ENCODE results near the gene LY86.

The LY86 gene

GRCh38 chr6:6595952-6596351 is 7.4 kb downstream of the LY86 start:
- H3K4me3 ChIP-seq (ENCODE audit: low read depth, low read length), result no peak overlapping the region
- DNase-seq (ENCODE audit: low read depth), result no peak
- no peak for TF ChIP-seq CTCF (conservative IDR thresholded peaks at IDR 0.05; ENCODE audit: low read depth, low read length)

GRCh38 chr6:6596529-6597328 is 8.2 kb downstream of the LY86 start:
- no peak overlapping the region for H3K4me3 ChIP-seq (ENCODE audit: low read depth, low read length)
- DNase-seq (ENCODE audit: low read depth), result no peak
- TF ChIP-seq CTCF (conservative IDR thresholded peaks at IDR 0.05; ENCODE audit: low read depth, low read length), result no peak

GRCh38 chr6:6597682-6598081 is 9.2 kb downstream of the LY86 start:
- no peak for TF ChIP-seq CTCF (conservative IDR thresholded peaks at IDR 0.05; ENCODE audit: low read depth, low read length)
- no peak overlapping the region for H3K4me3 ChIP-seq (ENCODE audit: low read depth, low read length)

GRCh38 chr6:6599468-6599873 is 11.0 kb downstream of the LY86 start:
- no peak for DNase-seq (ENCODE audit: low read depth)
- no peak overlapping the region for H3K4me3 ChIP-seq (ENCODE audit: low read depth, low read length)
- no peak for TF ChIP-seq CTCF (conservative IDR thresholded peaks at IDR 0.05; ENCODE audit: low read depth, low read length)

More at GRCh38 chr6:6597682-6598081, 9.2 kb downstream of the LY86 start:
- no peak for DNase-seq (ENCODE audit: low read depth)

GRCh38 chr6:6600875-6601274 is 12.4 kb downstream of the LY86 start:
- no peak overlapping the region for H3K4me3 ChIP-seq (ENCODE audit: low read depth, low read length)
- TF ChIP-seq CTCF (conservative IDR thresholded peaks at IDR 0.05; ENCODE audit: low read depth, low read length), result no peak
- DNase-seq (ENCODE audit: low read depth), result no peak

GRCh38 chr6:6602262-6602661 is 13.7 kb downstream of the LY86 start:
- TF ChIP-seq CTCF (conservative IDR thresholded peaks at IDR 0.05; ENCODE audit: low read depth, low read length), result no peak
- no peak for DNase-seq (ENCODE audit: low read depth)
- no peak overlapping the region for H3K4me3 ChIP-seq (ENCODE audit: low read depth, low read length)

- H3K4me3 ChIP-seq (ENCODE audit: low read depth, low read length), result no peak overlapping the region
- DNase-seq (ENCODE audit: low read depth), result no peak
- TF ChIP-seq CTCF (conservative IDR thresholded peaks at IDR 0.05; ENCODE audit: low read depth, low read length), result no peak
Observed at GRCh38 chr6:6603317-6603716, 14.8 kb downstream of the LY86 start.

All from choroid plexus epithelial cell (primary cell).